Endometrial microvascular endothelial cells (primary cell): ENCODE data around the gene FBXL7. TPM values are rescaled to one million over a fixed set of nuclear protein-coding genes. Genes with fewer than 3 reads are reported as not detected.

Experiments used
- in situ Hi-C: cut with HindIII; loops from 2 replicates; pipeline ENCODE4 v1.10.0; 2017; ENCODE audit warnings: low sequenced_read_pairs, low pct_unique_long_range_greater_than_20kb; ENCODE audit errors: inconsistent ontology term
- total RNA-seq: library from RNA; depleted of rRNA; stranded (reverse); fragments of >200 nt; gene quantifications from one replicate; pipeline ENCODE4 v1.2.3, GENCODE V29; 2015; ENCODE audit errors: inconsistent ontology term

Gene FBXL7
- total RNA-seq, 1 donor from 2014 or later, result 16.0 TPM

DNA sequence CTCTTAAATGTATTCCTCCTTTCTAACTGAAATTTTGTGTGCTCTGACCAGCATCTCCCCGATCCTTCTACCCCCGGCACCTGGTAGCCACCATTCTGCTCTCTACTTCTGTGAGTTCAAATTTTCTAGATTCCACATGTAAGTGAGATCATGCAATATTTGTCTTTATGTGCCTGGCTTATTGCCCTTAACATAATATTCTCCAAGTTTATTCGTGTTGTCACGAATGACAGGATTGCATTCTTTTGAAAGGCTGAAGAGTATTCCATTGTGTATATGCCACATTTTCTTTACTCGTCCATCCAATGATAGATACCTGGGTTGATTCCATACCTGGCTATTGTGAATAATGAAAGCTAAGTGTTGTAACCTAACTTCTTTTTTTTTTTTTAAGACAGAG, 29.0 kb downstream of the FBXL7 start:
- in situ Hi-C loops, result no loop called here

DNA sequence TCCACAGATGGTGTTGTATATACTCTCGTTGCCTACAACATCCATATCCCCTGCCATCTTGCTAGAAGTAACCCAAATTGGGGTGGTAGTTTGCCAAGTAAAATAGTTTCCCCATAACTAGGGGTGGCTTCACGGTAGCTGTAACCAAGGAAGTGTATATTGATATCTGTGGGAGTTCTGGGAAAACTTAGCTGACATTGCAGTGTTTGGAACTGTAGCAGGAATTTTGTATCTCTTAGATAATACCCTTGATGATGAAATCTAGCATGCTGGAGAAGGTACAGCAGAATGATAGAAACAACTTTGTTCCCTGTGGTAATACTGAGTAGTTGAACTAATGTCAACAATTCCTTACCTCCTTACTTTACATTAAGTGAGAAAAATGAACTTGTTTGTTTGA, 29.8 kb downstream of the FBXL7 start:
- in situ Hi-C loops, result no loop called here

DNA sequence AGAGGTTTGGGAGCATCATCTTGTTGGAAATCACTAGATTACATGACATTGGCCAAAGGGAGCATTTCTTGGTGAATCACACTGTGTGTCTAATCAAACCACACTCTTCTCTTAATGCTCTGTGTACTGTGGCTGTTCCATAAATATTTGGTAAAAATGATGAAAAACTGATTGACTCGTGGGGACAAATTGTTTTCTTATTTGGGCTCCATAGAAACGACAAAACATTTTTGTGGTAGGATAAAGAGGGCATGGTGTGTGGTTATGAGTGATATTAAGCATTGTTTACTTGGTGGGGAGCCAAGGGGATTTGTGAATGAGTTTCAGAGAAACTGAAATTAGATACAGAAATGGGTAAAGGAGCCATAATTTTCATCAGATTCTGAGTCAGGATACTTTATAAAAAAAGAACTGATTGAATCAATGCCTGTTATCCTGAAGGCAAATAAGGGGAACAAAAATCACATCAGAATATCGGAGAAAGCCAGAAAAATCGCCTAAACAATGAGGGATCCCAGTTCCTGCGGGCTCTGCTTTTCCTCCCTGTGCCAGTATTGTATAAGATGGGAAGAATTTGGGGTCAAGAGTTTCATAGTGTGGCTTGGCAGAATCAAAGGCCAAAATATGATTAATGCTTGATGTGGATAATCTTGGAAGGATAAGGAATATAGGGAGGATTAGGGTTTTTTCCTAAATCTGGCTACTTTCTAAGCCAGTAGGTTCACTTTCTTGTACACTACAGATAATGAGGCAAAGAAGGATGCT, 33.3 kb downstream of the FBXL7 start:
- in situ Hi-C loops, result no loop called here

DNA sequence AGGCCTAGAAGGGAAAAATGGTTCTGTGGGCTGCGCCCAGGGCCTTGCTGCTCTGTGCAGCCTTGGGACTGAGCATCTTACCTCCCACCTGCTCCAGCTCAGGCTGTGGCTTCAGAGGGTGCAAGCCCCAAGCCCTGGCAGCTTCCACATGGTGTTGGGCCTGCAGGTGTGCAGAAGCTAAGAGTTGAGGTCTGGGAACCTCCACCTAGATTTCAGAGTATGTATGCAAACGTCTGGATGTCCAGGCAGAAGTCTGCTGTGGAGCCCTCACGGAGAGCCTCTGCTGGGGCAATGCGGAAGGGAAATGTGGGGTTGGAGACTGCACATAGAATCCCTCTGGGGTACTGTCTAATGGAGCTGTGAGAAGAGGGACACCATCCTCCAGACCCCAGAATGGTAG, 36.0 kb downstream of the FBXL7 start:
- in situ Hi-C loops, result no loop called here

DNA sequence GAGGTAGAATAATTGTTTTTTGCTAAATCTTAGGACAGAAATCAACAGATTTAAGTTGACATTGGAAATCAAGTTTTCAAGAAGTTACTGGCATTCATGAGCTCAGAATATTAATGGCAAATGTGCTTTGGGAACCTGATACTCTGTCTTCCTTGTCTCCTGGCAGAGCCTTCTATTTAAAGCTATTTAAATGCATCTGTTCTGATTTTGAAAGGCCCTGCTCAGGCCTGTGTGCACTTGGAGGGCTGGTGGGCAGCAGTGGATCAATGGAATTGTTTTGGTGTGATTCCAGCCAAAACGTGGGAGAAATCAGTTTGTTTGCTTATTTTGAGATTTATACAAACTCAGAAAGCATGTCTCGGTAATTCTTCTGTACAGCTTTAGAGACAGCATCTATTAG, 38.5 kb downstream of the FBXL7 start:
- in situ Hi-C loops, result no loop called here

DNA sequence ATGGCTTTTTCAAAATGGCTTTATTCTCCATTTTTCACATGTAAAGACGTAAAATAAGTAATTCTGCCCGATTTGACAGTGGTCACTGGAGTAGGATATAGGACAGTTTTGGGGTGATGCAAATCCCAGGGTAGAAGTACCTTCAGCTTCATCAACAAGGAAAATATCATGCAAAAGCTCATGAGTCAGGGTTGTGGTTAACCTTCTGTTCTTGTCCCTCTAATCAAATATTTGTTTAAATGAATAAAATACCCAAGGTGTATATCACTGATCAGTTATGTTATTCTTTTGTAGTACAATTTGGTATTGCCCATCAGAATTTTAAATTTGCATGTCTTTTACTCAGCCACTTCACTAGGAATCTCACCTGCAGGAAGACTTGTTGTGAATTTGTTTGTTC, 40.0 kb downstream of the FBXL7 start:
- in situ Hi-C loops, result no loop called here

DNA sequence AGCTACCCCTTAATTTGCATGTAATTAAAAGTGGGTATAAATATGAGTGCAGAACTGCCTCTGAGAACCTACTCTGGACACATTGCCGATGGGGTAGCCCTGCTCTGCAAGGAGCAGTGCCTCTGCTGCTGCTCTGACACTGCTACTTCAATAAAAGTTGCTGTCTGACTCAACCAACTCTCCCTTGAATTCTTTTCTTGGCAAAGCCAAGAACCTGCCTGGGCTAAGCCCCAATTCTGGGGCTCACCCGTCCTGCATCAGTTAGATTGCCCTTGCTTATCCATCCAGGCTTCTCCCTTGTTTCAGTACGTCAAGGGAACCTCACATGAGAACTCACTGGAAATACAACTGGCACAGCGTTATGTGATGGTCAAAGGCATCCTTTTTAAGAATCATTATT, 44.1 kb downstream of the FBXL7 start:
- in situ Hi-C loops, result no loop called here

DNA sequence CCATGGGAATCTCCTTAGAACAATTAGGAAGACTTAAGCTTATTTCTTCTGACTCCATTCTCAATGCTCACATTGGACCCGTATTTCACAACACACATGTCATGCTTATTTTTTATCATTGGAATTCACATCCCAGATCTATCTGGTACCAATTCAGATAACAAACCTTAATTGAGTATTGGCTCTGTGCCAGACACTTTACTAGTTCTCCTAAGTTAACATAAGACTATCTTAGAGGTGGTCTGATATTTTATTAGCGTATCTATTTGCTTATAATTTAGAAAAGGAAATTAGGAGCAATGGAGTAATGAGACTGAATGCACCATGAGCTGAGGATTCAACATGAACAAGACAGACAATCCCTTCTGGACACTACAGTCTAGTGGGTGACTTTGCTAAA, 45.1 kb downstream of the FBXL7 start:
- in situ Hi-C loops, result no loop called here

DNA sequence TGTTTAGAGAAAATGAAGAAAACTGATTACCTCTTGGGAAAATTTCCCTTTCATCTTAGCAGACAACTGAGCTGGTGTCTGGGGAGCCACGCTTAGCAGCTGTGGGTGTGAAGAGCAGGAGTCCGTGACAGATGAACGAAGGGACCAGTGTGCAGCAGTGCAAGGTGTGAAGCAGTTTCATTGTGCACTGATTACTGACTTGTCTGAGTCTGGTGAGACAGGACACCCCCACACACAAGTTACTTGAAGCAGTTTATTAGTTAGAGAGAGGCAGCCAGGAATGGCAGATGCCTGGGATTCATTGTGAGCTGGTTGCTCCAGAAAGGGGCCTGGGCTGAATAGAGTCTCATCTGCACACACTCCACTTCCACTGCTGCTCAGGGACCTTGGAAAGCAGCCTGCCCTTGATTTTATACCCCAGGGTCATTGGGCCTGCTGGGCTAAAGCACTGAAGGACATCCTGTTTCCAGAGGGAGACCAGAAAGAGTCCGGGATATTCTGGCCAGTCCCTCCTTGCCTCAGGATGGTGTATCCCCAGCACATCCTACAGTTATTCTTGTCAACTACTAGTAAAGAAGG, 47.4 kb downstream of the FBXL7 start:
- in situ Hi-C loops, result no loop called here

DNA sequence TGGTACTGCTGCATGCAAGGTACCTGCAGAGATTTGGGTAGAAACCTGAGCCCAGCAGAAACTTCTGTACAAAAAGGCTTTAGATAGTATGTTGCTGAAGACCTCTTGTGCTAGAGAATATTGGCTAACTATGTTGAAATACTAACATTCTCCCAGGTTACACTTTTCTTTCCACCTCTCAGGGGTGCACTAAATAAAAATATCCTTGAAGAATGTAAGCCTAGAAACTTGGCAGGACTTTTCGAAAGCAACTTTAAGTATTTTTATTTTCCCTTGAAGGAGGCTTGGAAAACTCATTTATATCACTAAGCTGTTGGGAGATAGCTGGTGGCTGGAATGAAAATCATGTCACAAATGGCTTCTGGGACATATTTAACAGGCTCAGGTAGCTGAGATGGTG, 50.0 kb downstream of the FBXL7 start:
- in situ Hi-C loops, result no loop called here

DNA sequence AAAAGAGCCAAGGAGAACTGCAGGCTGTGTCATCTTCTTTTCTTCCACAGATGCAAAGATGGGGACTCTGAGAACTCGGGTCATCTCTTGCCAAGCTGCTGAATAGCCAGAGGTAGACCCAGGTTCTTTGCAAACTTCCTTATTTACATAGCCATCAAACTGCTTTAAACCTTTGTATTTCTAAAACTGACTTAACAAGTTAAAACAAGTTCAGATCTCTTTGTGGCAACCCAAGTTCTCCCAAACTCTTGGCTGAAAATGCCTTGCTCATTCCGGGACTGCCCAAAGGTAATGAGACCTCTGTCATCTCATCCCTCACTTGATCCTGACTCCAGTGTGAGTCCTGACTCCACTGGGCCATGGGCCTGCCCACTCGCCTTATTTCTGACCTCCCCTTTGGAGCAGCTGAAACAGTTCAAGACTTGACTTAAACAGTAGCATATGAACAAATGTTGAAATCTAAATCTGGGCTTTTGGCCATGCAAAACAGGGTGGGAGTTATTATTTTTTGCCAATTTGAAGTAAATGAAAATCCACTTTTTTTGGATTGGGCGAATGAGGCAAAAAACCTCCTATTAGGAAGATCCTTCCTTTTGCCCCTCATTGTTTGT, 50.6 kb downstream of the FBXL7 start:
- in situ Hi-C loops, result no loop called here

DNA sequence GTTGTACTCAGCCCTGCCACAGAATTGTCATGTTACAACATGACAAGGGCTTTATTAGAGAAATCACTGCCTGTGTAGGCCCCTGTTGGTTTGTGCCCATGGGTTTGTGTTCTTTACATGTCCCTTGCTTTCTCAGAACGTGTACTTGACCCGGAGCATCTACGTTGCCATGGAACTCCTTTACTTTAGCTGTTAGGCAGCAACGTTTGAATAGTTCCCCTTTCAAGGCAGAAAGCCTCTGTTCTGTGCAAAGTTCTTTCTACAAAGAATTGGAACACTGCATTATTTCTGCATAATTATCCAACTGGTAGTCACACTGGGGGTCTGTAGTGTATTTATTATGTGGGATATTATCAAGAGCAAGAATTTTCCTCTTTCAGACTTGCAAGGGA, 51.1 kb downstream of the FBXL7 start:
- in situ Hi-C loops, result no loop called here

DNA sequence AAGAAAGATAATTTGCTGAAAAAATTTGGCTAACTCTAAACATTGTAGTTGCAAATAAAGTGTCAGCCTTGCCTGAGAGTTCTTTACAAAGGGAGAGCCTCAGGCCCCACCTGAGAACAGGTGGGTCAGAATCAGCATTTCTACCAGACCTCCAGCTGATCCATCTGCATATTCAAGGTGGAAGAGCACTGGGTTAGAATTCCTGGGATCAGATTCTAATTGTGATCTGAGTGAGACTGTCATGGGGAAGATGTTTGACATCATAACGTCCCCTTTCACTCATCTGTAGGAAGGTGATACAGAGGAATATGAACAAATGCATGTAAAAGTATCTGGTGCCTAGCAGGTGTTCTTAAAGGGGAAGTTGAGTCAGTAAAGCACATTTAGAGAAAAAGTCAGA, 54.6 kb downstream of the FBXL7 start:
- in situ Hi-C loops, result no loop called here

DNA sequence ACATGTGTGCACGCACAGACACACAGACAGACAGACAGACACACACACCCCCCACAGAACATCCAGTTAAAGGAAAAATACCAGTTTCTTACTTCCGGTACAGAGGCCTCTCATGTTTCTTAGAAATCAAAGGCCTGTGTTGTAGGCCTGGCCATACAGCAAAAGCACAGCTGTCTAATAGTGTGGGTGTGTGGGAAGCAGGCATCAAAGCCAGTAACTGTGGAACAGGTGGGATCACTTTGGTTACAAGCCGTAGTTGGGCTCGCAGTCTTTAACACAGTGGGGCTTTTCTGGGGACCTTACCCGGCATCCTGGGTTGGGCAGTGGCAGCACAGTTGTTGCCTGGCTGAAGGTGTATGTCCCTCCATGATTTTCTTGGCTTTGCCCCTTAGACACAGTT, 55.2 kb downstream of the FBXL7 start:
- in situ Hi-C loops, result no loop called here

DNA sequence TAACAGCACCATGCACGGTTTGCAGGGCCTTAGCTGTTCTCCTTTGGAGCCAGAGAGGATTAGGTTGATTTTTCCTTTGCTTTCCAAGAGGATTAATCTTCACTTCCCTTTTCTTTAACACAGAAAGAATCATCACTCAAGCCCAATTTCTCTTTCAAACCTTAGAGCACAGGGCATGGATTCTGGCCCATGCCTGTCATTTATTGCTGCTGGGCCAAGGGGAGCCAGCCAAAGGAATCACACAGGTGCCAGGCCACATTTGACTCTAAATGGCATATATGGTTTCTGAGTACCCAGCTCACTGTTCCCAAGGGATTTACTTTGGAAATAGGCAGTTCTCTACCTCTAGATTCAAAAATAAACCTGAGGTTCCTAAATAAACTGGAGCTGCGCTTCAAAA, 58.3 kb downstream of the FBXL7 start:
- in situ Hi-C loops, result no loop called here

DNA sequence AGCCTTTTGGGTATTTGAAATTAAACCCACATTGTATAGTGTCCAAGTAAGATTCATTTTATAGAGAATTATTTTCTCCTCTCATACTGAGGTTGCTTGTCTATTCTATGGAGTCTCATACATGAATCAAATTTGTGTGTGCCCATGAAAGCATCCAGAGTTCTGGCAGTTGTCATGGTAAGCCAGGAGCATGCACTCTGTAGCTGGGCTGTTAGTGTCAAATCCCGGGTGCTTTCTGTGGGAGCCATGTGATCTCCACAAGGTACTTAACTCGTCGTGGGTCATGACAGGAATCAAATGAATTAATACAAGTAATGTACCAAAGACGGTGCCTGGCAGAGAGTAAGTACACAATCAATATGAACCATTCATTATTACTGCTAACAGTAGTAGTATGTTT, 58.7 kb downstream of the FBXL7 start:
- in situ Hi-C loops, result no loop called here

DNA sequence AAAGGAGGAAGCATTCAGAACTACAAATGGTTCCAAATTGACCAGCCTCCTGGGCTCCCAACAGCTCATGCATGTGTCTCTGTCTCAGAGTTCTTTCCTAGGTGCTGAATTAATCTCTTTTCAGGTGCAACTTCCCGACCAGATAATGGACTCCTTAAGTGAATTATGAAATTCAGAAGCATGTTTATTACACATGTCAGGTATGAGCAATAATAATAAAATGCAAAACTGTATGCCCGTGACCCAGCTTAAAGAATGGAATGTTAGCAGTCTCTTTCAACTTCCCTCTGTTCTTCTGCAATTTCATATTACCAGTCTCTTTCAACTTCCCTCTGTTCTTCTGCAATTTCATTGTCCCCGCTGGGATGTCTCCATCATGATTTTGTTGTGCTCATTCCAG, 60.4 kb downstream of the FBXL7 start:
- in situ Hi-C loops, result no loop called here

DNA sequence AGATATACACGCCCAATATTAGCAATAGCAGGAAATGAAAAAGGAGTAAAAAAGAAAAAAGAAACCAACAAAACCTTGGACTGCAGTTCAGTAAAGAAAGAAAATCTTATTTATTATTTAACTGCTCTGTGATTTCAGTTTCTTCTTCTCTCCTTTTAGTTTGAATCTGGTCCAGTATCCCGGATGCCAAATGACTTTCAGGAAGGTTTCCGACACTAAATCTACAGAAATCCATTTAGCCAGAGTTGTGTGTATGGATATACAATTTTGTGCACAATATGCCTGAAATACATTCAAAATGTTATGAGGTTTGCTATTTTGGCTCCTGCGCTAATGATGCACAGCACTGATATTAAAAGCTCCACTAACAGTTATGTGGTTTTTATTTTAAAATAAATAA, 64.5 kb downstream of the FBXL7 start:
- in situ Hi-C loops, result no loop called here

DNA sequence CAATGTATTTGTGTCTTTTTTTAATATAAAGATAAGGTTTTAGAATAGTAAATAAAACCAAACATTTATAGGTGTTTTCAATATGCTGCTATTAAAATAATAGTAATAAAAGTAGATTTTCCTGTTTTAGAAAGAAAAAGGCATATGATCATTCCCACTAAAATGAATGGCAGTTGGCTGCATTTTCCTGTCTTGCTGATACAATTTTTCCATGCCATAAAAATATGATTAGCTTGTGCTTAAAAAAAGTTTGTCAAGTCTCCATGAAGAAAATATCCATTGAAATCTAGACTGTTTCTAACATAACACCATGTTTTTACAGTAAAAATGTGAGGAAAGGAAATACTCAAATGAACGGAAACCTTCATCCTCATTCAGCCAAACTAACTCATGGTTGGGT, 65.0 kb downstream of the FBXL7 start:
- in situ Hi-C loops, result no loop called here

DNA sequence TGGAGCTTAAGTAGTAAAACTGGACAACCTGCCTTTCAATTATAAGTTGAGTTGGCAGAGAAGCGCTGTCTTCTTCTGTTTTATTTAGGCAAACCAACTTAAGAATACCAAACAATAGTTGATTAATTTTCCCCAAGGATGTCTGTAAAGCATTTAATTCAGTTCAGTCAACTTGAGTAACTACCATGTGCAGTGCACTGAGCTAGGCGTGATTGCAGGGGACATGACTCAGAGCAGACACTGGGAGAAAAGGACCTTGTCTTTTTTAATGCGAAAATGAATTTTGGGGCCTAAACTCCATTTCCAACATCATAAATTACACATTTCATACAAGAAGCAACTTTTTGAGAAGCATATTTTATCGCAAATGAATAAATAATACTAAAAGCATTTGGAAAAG, 66.3 kb downstream of the FBXL7 start:
- in situ Hi-C loops, result no loop called here

DNA sequence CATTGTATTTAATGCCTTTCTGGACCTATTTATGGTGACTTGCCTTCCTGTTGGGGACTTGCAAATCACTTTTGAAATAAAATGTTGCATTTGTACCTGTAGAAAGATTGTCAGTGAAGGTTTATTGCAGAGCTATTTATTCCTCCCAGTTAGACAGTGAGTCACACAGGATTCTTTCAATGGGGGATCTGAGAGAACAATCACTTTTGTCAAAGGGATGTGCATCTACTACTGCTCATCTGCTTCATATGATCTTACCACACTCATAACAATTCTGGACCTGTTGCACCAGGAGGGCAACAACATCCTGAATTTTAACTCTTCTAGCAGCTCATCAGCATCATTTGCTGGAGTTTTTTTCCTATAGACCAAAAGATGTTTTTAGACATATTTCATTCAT, 66.8 kb downstream of the FBXL7 start:
- in situ Hi-C loops, result no loop called here
